IMR-90 (cell line): ENCODE measurements around the gene GIPR. TPM values are rescaled to one million over a fixed set of nuclear protein-coding genes. Genes with fewer than 3 reads are reported as not detected.

Experiments used
- ATAC-seq: fragments of 200-7000 bp; cut with Tn5 transposase; 2 replicates; pipeline ENCODE4 v1.9.1; 2020; ENCODE audit warnings: low read depth, mild to moderate bottlenecking, moderate library complexity
- BruUV-seq: library from RNA; stranded (reverse); fragments of 400-500 nt; replicated peaks from 2 replicates; lab custom pipeline; 2021; lab: Mats Ljungman, UMichigan
- CTCF ChIA-PET: fragments of 300-600 bp; formaldehyde crosslinking; extraction: SDS; loops from one replicate; lab custom pipeline; 2021; ENCODE audit warnings: antibody characterized with exemption; lab: Yijun Ruan, JAX
- POLR2A ChIA-PET: fragments of 300-600 bp; sonication (Branson Sonifier 250); formaldehyde crosslinking; loops from one replicate; lab custom pipeline; 2022; ENCODE audit warnings: antibody characterized with exemption; ENCODE audit not compliant: unreplicated experiment; lab: Charles Lee
- DNase-seq: peaks from one replicate; pipeline ENCODE4 v3.0.0; 2013
- H2AFZ ChIP-seq: replicated peaks from 2 replicates; pipeline ENCODE3; 2013; ENCODE audit warnings: low read length, mild to moderate bottlenecking; ENCODE audit not compliant: poor library complexity
- H2AK5ac ChIP-seq: 2 replicates; pipeline ENCODE4 v1.6.1; 2013; ENCODE audit warnings: low read depth, low read length, inconsistent platforms
- H2AK9ac ChIP-seq: replicated peaks from 2 replicates; pipeline ENCODE3; 2013; ENCODE audit warnings: mild to moderate bottlenecking, low read depth, low read length, moderate library complexity; ENCODE audit not compliant: poor library complexity
- H2BK120ac ChIP-seq: 2 replicates; pipeline ENCODE4 v1.6.1; 2013; ENCODE audit warnings: low read depth, low read length, inconsistent platforms
- H2BK15ac ChIP-seq: 3 replicates; pipeline ENCODE4 v1.6.1; 2013; ENCODE audit warnings: low read depth, low read length, inconsistent platforms
- H2BK20ac ChIP-seq: 2 replicates; pipeline ENCODE4 v1.6.1; 2013; ENCODE audit warnings: low read depth, mild to moderate bottlenecking, inconsistent platforms, low read length, moderate library complexity
- H2BK5ac ChIP-seq: 2 replicates; pipeline ENCODE4 v1.6.1; 2013; ENCODE audit warnings: mild to moderate bottlenecking, low read depth, low read length, inconsistent platforms; ENCODE audit not compliant: poor library complexity, severe bottlenecking
- H3K14ac ChIP-seq: replicated peaks from 2 replicates; pipeline ENCODE4 v1.6.1; 2013; ENCODE audit warnings: low read depth, low read length, inconsistent platforms
- H3K18ac ChIP-seq: 2 replicates; pipeline ENCODE4 v1.6.1; 2013; ENCODE audit warnings: low read depth, low read length, control low read depth
- H3K23ac ChIP-seq: 2 replicates; pipeline ENCODE4 v1.6.1; 2013; ENCODE audit warnings: low read depth, low read length, inconsistent platforms
- H3K27ac ChIP-seq: 2 replicates; pipeline ENCODE4 v1.5.1; 2013; ENCODE audit warnings: mild to moderate bottlenecking, control low read depth, low read length; ENCODE audit not compliant: insufficient read depth
- H3K27me3 ChIP-seq: 2 replicates; pipeline ENCODE4 v1.6.1; 2013; ENCODE audit warnings: low read length; ENCODE audit not compliant: control insufficient read depth, insufficient read depth
- H3K36me3 ChIP-seq: 2 replicates; pipeline ENCODE4 v1.6.1; 2013; ENCODE audit warnings: low read length, mixed read lengths; ENCODE audit not compliant: control insufficient read depth, insufficient read depth
- H3K4ac ChIP-seq: 2 replicates; pipeline ENCODE4 v1.6.1; 2013; ENCODE audit warnings: low read depth, low read length, inconsistent platforms
- H3K4me1 ChIP-seq: 2 replicates; pipeline ENCODE4 v1.6.1; 2013; ENCODE audit warnings: low read length, mixed read lengths; ENCODE audit not compliant: control insufficient read depth, insufficient read depth
- H3K4me2 ChIP-seq: 2 replicates; pipeline ENCODE4 v1.6.1; 2013; ENCODE audit warnings: low read depth, mild to moderate bottlenecking, control low read depth, low read length, moderate library complexity
- H3K4me3 ChIP-seq: 2 replicates; pipeline ENCODE4 v1.5.1; 2013; ENCODE audit warnings: low read depth, mild to moderate bottlenecking, control low read depth, low read length, moderate library complexity; ENCODE audit not compliant: insufficient read depth
- H3K56ac ChIP-seq: 2 replicates; pipeline ENCODE4 v1.6.1; 2013; ENCODE audit warnings: low read length, inconsistent platforms; ENCODE audit not compliant: insufficient read depth; ENCODE audit errors: extremely low read depth
- H3K79me1 ChIP-seq, 2 experiments: 2 replicates each; pipeline ENCODE4 v1.6.1; 2013; ENCODE audit warnings: low read length in 2 of 2, inconsistent platforms in 1 of 2, low read depth in 1 of 2
- H3K9ac ChIP-seq: 2 replicates; pipeline ENCODE4 v1.6.1; 2013; ENCODE audit warnings: low read depth, low read length, control low read depth
- H3K9me1 ChIP-seq: 2 replicates; pipeline ENCODE4 v1.6.1; 2013; ENCODE audit warnings: low read length, inconsistent platforms; ENCODE audit not compliant: insufficient read depth
- H3K9me3 ChIP-seq: 2 replicates; pipeline ENCODE4 v1.6.1; 2013; ENCODE audit warnings: low read length; ENCODE audit not compliant: control insufficient read depth, insufficient read depth
- H4K20me1 ChIP-seq: 2 replicates; pipeline ENCODE4 v1.6.1; 2013; ENCODE audit warnings: low read length, inconsistent platforms; ENCODE audit not compliant: insufficient read depth
- H4K5ac ChIP-seq: 2 replicates; pipeline ENCODE4 v1.6.1; 2013; ENCODE audit warnings: mild to moderate bottlenecking, low read depth, low read length, control low read depth
- H4K8ac ChIP-seq, 2 experiments: 2 replicates each; pipeline ENCODE4 v1.6.1; 2013; ENCODE audit warnings: low read depth in 2 of 2, low read length in 2 of 2, control low read depth in 1 of 2, inconsistent platforms in 1 of 2
- H4K91ac ChIP-seq: 2 replicates; pipeline ENCODE4 v1.6.1; 2013; ENCODE audit warnings: low read depth, low read length, inconsistent platforms; ENCODE audit not compliant: insufficient read depth
- BHLHE40 ChIP-seq: fragments of 150-350 bp; IDR thresholded peaks from 2 replicates; pipeline ENCODE4 v1.6.1; 2016; ENCODE audit warnings: mild to moderate bottlenecking, low read depth, low read length
- CEBPB ChIP-seq: IDR thresholded peaks from 2 replicates; pipeline ENCODE4 v1.6.1; 2012; ENCODE audit warnings: low read depth, low read length, improper control_type of control experiment
- CTCF ChIP-seq: conservative IDR thresholded peaks from 2 replicates; pipeline ENCODE4 v1.5.1; 2012; ENCODE audit warnings: mild to moderate bottlenecking, low read depth, low read length, improper control_type of control experiment
- MAFK ChIP-seq: IDR thresholded peaks from 2 replicates; pipeline ENCODE4 v1.6.1; 2012; ENCODE audit warnings: low read depth, low read length, improper control_type of control experiment
- MAZ ChIP-seq: IDR thresholded peaks from 2 replicates; pipeline ENCODE4 v1.6.1; 2012; ENCODE audit warnings: low read depth, mild to moderate bottlenecking, low read length, improper control_type of control experiment, moderate library complexity, borderline replicate concordance
- MXI1 ChIP-seq: IDR thresholded peaks from 2 replicates; pipeline ENCODE4 v1.6.1; 2012; ENCODE audit warnings: low read depth, mild to moderate bottlenecking, low read length, moderate library complexity, borderline replicate concordance
- RAD21 ChIP-seq: IDR thresholded peaks from 2 replicates; pipeline ENCODE4 v1.6.1; 2012; ENCODE audit warnings: low read length, improper control_type of control experiment
- WGBS, 2 experiments: methylation state at CpG; one replicate each; pipeline versions ENCODE4 v1.1.5 to v1.1.7; 2013; ENCODE audit warnings: missing lambda C conversion rate in 2 of 2; ENCODE audit not compliant: insufficient read length in 1 of 2; ENCODE audit errors: extremely low coverage in 2 of 2; 5-methylcytosine and 5-hydroxymethylcytosine counted together
- dilution Hi-C: fragments of 300-500 bp; cut with HindIII; formaldehyde crosslinking; loops from one replicate; pipeline ENCODE4 v1.14.3; 2018; ENCODE audit warnings: low sequenced_read_pairs; ENCODE audit not compliant: unreplicated experiment
- in situ Hi-C: fragments of 300-500 bp; cut with MboI; formaldehyde crosslinking; loops from 3 replicates; pipeline ENCODE4 v1.14.3; 2019; ENCODE audit warnings: low sequenced_read_pairs, inconsistent platforms, mixed read lengths
- intact Hi-C: fragments of 100-400 bp; cut with micrococcal nuclease; formaldehyde crosslinking; loops from 2 replicates; pipeline ENCODE4 v1.10.0; 2022
- polyA plus RNA-seq, 3 experiments: library from polyadenylated mRNA; depleted of rRNA; stranded (reverse); fragments of >200 nt; gene quantifications; 2 replicates each; pipeline ENCODE4 v1.2.3, GENCODE V29; 2012; ENCODE audit warnings: low replicate concordance in 1 of 3
- total RNA-seq: library from RNA; depleted of rRNA; stranded (reverse); fragments of >200 nt; gene quantifications from 2 replicates; pipeline ENCODE4 v1.2.3, GENCODE V29; 2012

Gene GIPR
- total and polyA plus RNA-seq, 2 of the 4 experiments (the other 2 are of a cell fraction) = 0.18 to 1.2 TPM

- no peak overlapping the region for H4K5ac ChIP-seq
- H4K20me1 ChIP-seq = peaks cover 3% of the 10 kb centered on the region; the same call in 1 of the 2 replicates
- no peaks in the 10 kb centered on the region for H3K9me3 ChIP-seq
- H2BK5ac ChIP-seq = no peak overlapping the region
- DNase-seq (no peak), ATAC-seq (no peak)
- intact Hi-C loops (loop anchor here (1.0 to 5.0 kb wide), 4 partner anchors 59 to 217 kb away; partner anchors contain the start of genes OPA3 and VASP), dilution Hi-C loops (no loop called here), in situ Hi-C loops (loop anchor here (10.0 kb wide), 1 partner anchor 119 kb away; no protein-coding TSS in a partner anchor)
- H3K4ac ChIP-seq = peak overlapping the region; percentile 27; the same call in 1 of the 2 replicates
- no peak overlapping the region for H3K18ac ChIP-seq
- CTCF ChIA-PET = interaction anchor here (0.6 kb wide), 1 partner anchor 14 kb away, joined by 3 read pairs; no protein-coding TSS in a partner anchor
- no peaks in the 10 kb centered on the region for H3K36me3 ChIP-seq
- H3K27ac ChIP-seq = no peak overlapping the region
- H2BK20ac ChIP-seq = no peak overlapping the region
- no peak overlapping the region for H3K4me2 ChIP-seq
- peak overlapping the region; percentile 69 for H2AFZ ChIP-seq
- H3K4me1 ChIP-seq = peaks cover 10% of the 10 kb centered on the region
- H2AK9ac ChIP-seq = no peak overlapping the region
- no peak overlapping the region for H2BK120ac ChIP-seq
- H3K14ac ChIP-seq = no peak overlapping the region
- 83% methylated on average over 1 of the region's 14 CpGs; no CpG with 5 or more reads in 1 of the 2 experiments for WGBS, 2 experiments
- H3K27me3 ChIP-seq = no peaks in the 10 kb centered on the region
- BruUV-seq = no TSS peak
- POLR2A ChIA-PET = no interaction called here
- no peak overlapping the region for H4K8ac ChIP-seq
- no peak overlapping the region for H2BK15ac ChIP-seq
- peaks cover 0 to 9% of the 10 kb centered on the region in 2 experiments; a peak in 2 of 4 replicates for H3K79me1 ChIP-seq
- 0 out of 2 replicates have a peak overlapping the region, but pooled peaks have one; percentile 6 for H2AK5ac ChIP-seq
- H3K23ac ChIP-seq = no peak overlapping the region
- no peak overlapping the region for H3K4me3 ChIP-seq
- H3K9me1 ChIP-seq = no peaks in the 10 kb centered on the region
- H3K9ac ChIP-seq = no peak overlapping the region
- no peak for TF ChIP-seq MAFK
- no peak for TF ChIP-seq MXI1
- TF ChIP-seq RAD21 = no peak
- TF ChIP-seq MAZ = no peak
- TF ChIP-seq CEBPB = no peak
- no peak for TF ChIP-seq CTCF
- no peak for TF ChIP-seq BHLHE40
- no peak overlapping the region for H4K91ac ChIP-seq
- H3K56ac ChIP-seq = no peak overlapping the region
Observed at GRCh38 chr19:45643927-45644771, 23.9 kb upstream of the GIPR start.
